Stimulated activated CD8-positive, alpha-beta memory T cell treated with anti-CD3 and anti-CD28 coated beads, Interleukin-12 subunit alpha, Interleukin-12 subunit beta, amount 100 ng/mL, for 1 hour (primary cell): ENCODE data around the gene SFXN5.
"Not testable (repeated sequence)": the region's sequence is repeated elsewhere in the genome, so short reads cannot be mapped to it uniquely, and the experiment has no call there.

Experiments
- DNase-seq: peaks from one replicate; pipeline ENCODE4 v3.0.0-alpha.2; 2020; ENCODE audit warnings: low read depth

SFXN5 gene

GRCh38 chr2:73071360-73072128 lies at the start of gene SFXN5:
SFXN5 (minus strand) TSS chr2:73071712; CDS start chr2:73071705, 7 bp downstream.
- DNase-seq: peak; percentile 93

- DNase-seq: not testable (repeated sequence)
Measured at GRCh38 chr2:73119611-73120239, 48.2 kb upstream of the SFXN5 start.

GRCh38 chr2:73117441-73117840 lies 45.9 kb upstream of the SFXN5 start:
- no peak for DNase-seq

GRCh38 chr2:73116182-73116960 lies 44.9 kb upstream of the SFXN5 start:
- DNase-seq: no peak

GRCh38 chr2:73114273-73114867 lies 42.9 kb upstream of the SFXN5 start:
- DNase-seq: no peak

- DNase-seq: peak; percentile 57
Measured at GRCh38 chr2:73112913-73113854, 41.7 kb upstream of the SFXN5 start, which contains the start of gene RAB11FIP5. RAB11FIP5 (minus strand) TSS chr2:73112948; CDS start chr2:73112777, 171 bp downstream.

GRCh38 chr2:73112026-73112912 lies 40.8 kb upstream of the SFXN5 start:
- DNase-seq: no peak

GRCh38 chr2:73111073-73112025 lies 39.8 kb upstream of the SFXN5 start:
- DNase-seq: no peak

- no peak for DNase-seq
Measured at GRCh38 chr2:73110168-73111072, 38.9 kb upstream of the SFXN5 start.

GRCh38 chr2:73109431-73110167 lies 38.1 kb upstream of the SFXN5 start:
- no peak for DNase-seq

GRCh38 chr2:73107211-73107926 lies 35.9 kb upstream of the SFXN5 start:
- no peak for DNase-seq

- no peak for DNase-seq
Measured at GRCh38 chr2:73106791-73107190, 35.3 kb upstream of the SFXN5 start.

GRCh38 chr2:73105511-73105971 lies 34.0 kb upstream of the SFXN5 start:
- no peak for DNase-seq

GRCh38 chr2:73104933-73105332 lies 33.4 kb upstream of the SFXN5 start:
- DNase-seq: no peak

GRCh38 chr2:73103018-73103542 lies 31.6 kb upstream of the SFXN5 start:
- DNase-seq: no peak

- no peak for DNase-seq
Measured at GRCh38 chr2:73101626-73102256, 30.2 kb upstream of the SFXN5 start.
